Adrenal gland (tissue), 5 donors: ENCODE measurements around the gene TAS2R43.
"Not testable (repeated sequence)": the region's sequence is repeated elsewhere in the genome, so short reads cannot be mapped to it uniquely, and the experiment has no call there.

Experiments
- CTCF ChIP-seq, 6 experiments: fragments of 450-650 bp in 4 of 6; fragments of 200-600 bp in 2 of 6; sonication (generic) in 1 of 6; IDR thresholded peaks; 1 replicate in 5 of 6; 2 replicates in 1 of 6; pipeline versions ENCODE4 v1.5.1 to v1.8.0; 2016 to 2021; ENCODE audit warnings: antibody characterized with exemption in 6 of 6, mild to moderate bottlenecking in 2 of 6, moderate library complexity in 1 of 6
- POLR2A ChIP-seq, 2 donors: fragments of 450-650 bp; IDR thresholded peaks; one replicate each; pipeline ENCODE4 v1.6.1; 2017; ENCODE audit warnings: antibody characterized with exemption in 2 of 2, mild to moderate bottlenecking in 2 of 2, moderate library complexity in 1 of 2
- donor health status: DM: no; HTN: no; CAD: no.

GRCh38 chr12:11041366-11041765, 50.7 kb downstream of the TAS2R43 start:
- TF ChIP-seq POLR2A, CTCF (IDR thresholded peaks at IDR 0.05): not testable (repeated sequence)
